BE2C (cell line): ENCODE results near the gene FOXD1.
"Not testable (repeated sequence)": the region's sequence is repeated elsewhere in the genome, so short reads cannot be mapped to it uniquely, and the experiment has no call there.

Source experiments
- DNase-seq: peaks from one replicate; pipeline ENCODE4 v3.0.0-alpha.2; 2020
- H3K27me3 ChIP-seq: fragments of 250-450 bp; sonication (Bioruptor Pico); 2 replicates; pipeline ENCODE4 v1.5.1; 2020; ENCODE audit warnings: mild to moderate bottlenecking
- H3K36me3 ChIP-seq: fragments of 250-450 bp; sonication (Bioruptor Pico); 2 replicates; pipeline ENCODE4 v1.5.1; 2020; ENCODE audit warnings: mild to moderate bottlenecking
- H3K4me1 ChIP-seq: fragments of 250-450 bp; sonication (Bioruptor Pico); 2 replicates; pipeline ENCODE4 v1.5.1; 2020
- H3K4me3 ChIP-seq: 2 replicates; pipeline ENCODE4 v1.5.1; 2011; ENCODE audit warnings: low read depth, low read length
- H3K9me3 ChIP-seq: fragments of 250-450 bp; sonication (Bioruptor Pico); 2 replicates; pipeline ENCODE4 v1.5.1; 2020
- TF ChIP-seq, protein P1 (sequence below): IDR thresholded peaks from 2 replicates; pipeline ENCODE4 v1.5.1; 2012; ENCODE audit warnings: mild to moderate bottlenecking, low read depth, low read length

FOXD1 gene

DNA sequence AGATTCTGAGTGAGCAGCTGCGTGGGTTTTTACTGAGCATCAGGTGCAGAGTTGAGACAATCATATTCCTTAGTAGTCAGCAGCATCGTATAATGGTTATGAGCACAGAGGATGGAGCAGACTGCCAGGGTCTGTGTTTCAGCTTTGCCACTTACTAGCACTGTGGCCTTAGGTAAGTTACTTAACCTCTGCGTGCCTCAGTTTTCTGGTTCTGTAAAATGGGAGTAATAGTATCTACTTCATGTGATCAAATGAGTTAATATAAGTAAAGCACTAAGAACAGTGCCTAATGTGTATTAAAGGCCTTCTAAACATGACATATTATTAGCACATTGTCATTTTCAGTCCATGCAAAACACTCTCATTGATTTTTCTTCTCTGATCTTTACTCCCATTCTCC lies 44.8 kb upstream of the FOXD1 start:
- Histone ChIP-seq H3K4me3 (no peak overlapping the region), H3K36me3 (peaks cover under 1% of the 10 kb centered on the region), H3K9me3 (no peaks in the 10 kb centered on the region), H3K4me1 (no peaks in the 10 kb centered on the region; the same call in 1 of the 2 replicates), H3K27me3 (peaks cover 13% of the 10 kb centered on the region)
- TF ChIP-seq, protein P1, sequence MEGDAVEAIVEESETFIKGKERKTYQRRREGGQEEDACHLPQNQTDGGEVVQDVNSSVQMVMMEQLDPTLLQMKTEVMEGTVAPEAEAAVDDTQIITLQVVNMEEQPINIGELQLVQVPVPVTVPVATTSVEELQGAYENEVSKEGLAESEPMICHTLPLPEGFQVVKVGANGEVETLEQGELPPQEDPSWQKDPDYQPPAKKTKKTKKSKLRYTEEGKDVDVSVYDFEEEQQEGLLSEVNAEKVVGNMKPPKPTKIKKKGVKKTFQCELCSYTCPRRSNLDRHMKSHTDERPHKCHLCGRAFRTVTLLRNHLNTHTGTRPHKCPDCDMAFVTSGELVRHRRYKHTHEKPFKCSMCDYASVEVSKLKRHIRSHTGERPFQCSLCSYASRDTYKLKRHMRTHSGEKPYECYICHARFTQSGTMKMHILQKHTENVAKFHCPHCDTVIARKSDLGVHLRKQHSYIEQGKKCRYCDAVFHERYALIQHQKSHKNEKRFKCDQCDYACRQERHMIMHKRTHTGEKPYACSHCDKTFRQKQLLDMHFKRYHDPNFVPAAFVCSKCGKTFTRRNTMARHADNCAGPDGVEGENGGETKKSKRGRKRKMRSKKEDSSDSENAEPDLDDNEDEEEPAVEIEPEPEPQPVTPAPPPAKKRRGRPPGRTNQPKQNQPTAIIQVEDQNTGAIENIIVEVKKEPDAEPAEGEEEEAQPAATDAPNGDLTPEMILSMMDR, result no peak
- DNase-seq, result no peak

DNA sequence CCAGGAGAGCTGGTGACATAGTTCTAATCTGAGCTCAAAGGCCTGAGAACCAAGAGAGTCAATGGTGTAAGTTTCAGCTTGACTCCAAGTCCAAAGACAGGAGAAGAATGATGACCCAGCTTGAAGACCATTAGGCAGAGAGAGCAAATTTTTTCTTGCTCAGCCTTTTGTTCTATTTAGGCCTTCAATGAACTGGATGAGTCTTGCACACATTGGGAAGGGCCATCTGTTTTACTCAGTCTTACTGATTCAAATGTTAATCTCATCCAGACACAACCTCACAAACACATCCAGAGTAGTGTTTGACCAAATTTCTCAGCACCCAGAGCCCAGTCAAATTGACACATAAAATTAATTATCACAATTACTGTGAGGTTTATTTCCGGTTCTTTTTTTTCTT lies 42.6 kb upstream of the FOXD1 start:
- H3K4me3 ChIP-seq, result no peak overlapping the region
- H3K4me1 ChIP-seq, result no peaks in the 10 kb centered on the region
- TF ChIP-seq, protein P1, result no peak
- H3K27me3 ChIP-seq, result peaks cover 35% of the 10 kb centered on the region
- H3K9me3 ChIP-seq, result no peaks in the 10 kb centered on the region
- DNase-seq, result no peak
- no peaks in the 10 kb centered on the region for H3K36me3 ChIP-seq

DNA sequence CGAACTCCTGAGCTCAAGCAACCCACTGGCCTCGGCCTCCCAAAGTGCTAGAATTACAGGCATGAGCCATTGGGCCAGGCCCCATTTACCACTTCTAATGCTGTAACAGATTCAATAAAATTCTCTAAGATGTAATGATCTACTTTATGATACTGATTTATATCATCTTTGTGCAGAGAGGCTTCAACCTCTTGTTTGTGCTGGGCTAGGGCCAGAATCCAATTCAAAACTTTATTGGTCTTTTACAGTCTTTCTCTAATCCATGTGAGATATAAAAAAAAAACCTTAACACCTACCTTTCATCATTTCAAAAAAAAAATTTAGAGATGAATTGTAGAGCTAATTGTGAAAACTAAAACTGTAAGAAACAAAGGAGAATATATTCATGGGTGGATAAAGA lies 41.5 kb upstream of the FOXD1 start:
- Histone ChIP-seq H3K4me1 (no peaks in the 10 kb centered on the region), H3K4me3 (no peak overlapping the region), H3K36me3 (no peaks in the 10 kb centered on the region), H3K9me3 (no peaks in the 10 kb centered on the region), H3K27me3 (peaks cover 35% of the 10 kb centered on the region)
- TF ChIP-seq, protein P1, result no peak
- DNase-seq, result no peak

DNA sequence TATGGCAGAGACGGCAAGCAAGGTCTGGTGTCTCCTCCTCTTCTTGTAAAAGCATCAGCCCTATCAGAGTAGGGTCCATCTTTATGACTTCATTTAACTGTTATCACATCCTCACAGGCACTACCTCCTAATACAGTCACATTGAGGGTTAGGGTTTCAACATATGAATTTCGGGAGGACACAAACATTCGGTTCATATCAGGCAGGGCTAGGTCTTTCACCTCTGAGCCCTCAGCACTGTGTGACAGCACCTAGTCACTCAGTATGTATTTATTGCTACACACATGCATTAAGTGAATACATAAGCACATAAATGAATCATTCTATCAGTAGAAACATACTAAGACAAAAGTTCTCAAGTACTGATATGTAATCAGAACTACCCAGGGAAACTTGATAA lies 40.2 kb upstream of the FOXD1 start:
- H3K9me3 ChIP-seq, result no peaks in the 10 kb centered on the region
- no peaks in the 10 kb centered on the region for H3K4me1 ChIP-seq
- H3K27me3 ChIP-seq, result peaks cover 35% of the 10 kb centered on the region
- TF ChIP-seq, protein P1, result no peak
- no peak overlapping the region for H3K4me3 ChIP-seq
- no peak for DNase-seq
- H3K36me3 ChIP-seq, result no peaks in the 10 kb centered on the region

DNA sequence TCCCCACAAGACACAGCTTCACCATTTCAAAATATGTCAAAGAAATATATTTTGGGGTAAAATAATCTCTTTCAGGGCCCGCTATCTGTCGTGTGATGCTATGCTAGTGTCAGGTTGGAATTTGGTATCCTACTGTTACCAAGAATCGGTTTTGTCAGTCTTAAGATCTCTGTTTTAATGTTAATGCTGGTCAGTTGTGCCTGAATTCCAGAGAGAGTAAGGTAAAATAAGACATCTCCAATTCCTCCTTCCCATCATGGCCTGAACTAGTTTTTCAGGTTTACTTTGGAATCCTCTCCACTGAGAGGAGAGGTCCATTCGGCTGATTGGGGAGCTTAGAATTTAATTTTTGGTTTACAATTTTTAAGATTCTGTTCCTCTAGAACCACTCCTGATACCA lies 39.2 kb upstream of the FOXD1 start:
- Histone ChIP-seq H3K4me1 (no peaks in the 10 kb centered on the region), H3K36me3 (no peaks in the 10 kb centered on the region), H3K9me3 (no peaks in the 10 kb centered on the region), H3K27me3 (peaks cover 35% of the 10 kb centered on the region), H3K4me3 (no peak overlapping the region)
- DNase-seq, result no peak
- TF ChIP-seq, protein P1, result no peak

DNA sequence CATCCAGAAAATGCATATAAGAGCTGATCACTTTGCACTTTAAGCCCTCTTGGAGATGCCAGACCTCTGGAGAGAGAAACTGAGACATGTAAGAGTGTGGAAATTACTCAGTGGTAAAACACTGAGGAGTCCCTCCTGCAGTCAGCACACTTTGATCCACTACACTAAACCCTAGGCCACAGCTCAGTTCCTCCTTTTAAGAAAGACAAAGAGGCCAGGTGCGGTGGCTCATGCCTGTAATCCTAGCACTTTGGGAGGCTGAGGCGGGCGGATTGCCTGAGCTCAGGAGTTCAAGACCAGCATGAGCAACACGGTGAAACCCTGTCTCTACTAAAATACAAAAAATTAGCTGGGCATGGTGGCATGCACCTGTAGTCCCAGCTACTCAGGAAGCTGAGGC lies 38.7 kb upstream of the FOXD1 start:
- peaks cover 32% of the 10 kb centered on the region for H3K27me3 ChIP-seq
- not testable (repeated sequence) for H3K4me1 ChIP-seq, H3K4me3 ChIP-seq, DNase-seq, H3K36me3 ChIP-seq, H3K9me3 ChIP-seq
